ENCODE measurements around the gene PPP4R3A. TPM values are rescaled to one million over a fixed set of nuclear protein-coding genes. Genes with fewer than 3 reads are reported as not detected.

The PPP4R3A gene
- total RNA-seq = 60.9 and 62.0 TPM in 2 replicates

GRCh38 chr14:91510171-91511042 lies at the start of gene PPP4R3A:
PPP4R3A (minus strand) TSS chr14:91510310; CDS start chr14:91509647, 663 bp downstream.

GRCh38 chr14:91417120-91417982 lies 92.8 kb downstream of the PPP4R3A start, which contains the start of gene CCDC88C:
CCDC88C (minus strand) TSS chr14:91417820; CDS start chr14:91417690, 130 bp downstream.

Other genes with a start within 250 kb of the PPP4R3A start
- 0.10 and 0.26 TPM in 2 replicates for gene CCDC88C, start 92.5 kb downstream of the PPP4R3A start, total RNA-seq
- not detected in 2 replicates for gene CATSPERB, start 221.8 kb upstream of the PPP4R3A start, total RNA-seq